Heart right ventricle (tissue), 16 donors: ENCODE results near the gene RYR3. TPM values are rescaled to one million over a fixed set of nuclear protein-coding genes. Genes with fewer than 3 reads are reported as not detected.

Experiments
- ATAC-seq, 8 donors: fragments of 200-7000 bp; cut with Tn5 transposase; one replicate each; pipeline ENCODE4 v1.9.1; 2020; ENCODE audit warnings: mild to moderate bottlenecking in 8 of 8, moderate library complexity in 8 of 8, moderate number of reproducible peaks in 1 of 8
- DNase-seq, 2 donors: peaks; one replicate each; pipeline ENCODE4 v3.0.0-alpha.2; 2020
- H3K27ac ChIP-seq, 10 donors: fragments of 200-600 bp; sonication (generic) in 2 of 10; one replicate each; pipeline versions ENCODE4 v1.5.0 to v1.8.0; 2020 to 2022; ENCODE audit warnings: mild to moderate bottlenecking in 3 of 10
- H3K27me3 ChIP-seq, 7 donors: fragments of 200-600 bp; one replicate each; pipeline ENCODE4 v1.8.0; 2021 to 2022; ENCODE audit warnings: mild to moderate bottlenecking in 2 of 7
- H3K36me3 ChIP-seq, 9 donors: fragments of 200-600 bp; sonication (generic) in 1 of 9; one replicate each; pipeline versions ENCODE4 v1.5.0 to v1.8.0; 2020 to 2022; ENCODE audit warnings: mild to moderate bottlenecking in 2 of 9
- H3K4me1 ChIP-seq, 9 donors: fragments of 200-600 bp; sonication (generic) in 1 of 9; one replicate each; pipeline versions ENCODE4 v1.5.0 to v1.8.0; 2020 to 2022; ENCODE audit warnings: mild to moderate bottlenecking in 4 of 9
- H3K4me3 ChIP-seq, 10 donors: fragments of 200-600 bp; sonication (generic) in 2 of 10; one replicate each; pipeline versions ENCODE4 v1.5.0 to v1.8.0; 2020 to 2022; ENCODE audit warnings: mild to moderate bottlenecking in 7 of 10, moderate library complexity in 2 of 10
- H3K9me3 ChIP-seq, 11 donors: fragments of 200-600 bp in 10 of 11; sonication (generic) in 2 of 11; one replicate each; pipeline versions ENCODE4 v1.5.0 to v1.8.0; 2013 to 2022; ENCODE audit warnings: mild to moderate bottlenecking in 2 of 11, control low read depth in 1 of 11, moderate library complexity in 1 of 11
- CTCF ChIP-seq, 9 donors: fragments of 200-600 bp; sonication (generic) in 2 of 9; IDR thresholded peaks; one replicate each; pipeline versions ENCODE4 v1.5.0 to v1.8.0; 2021 to 2022; ENCODE audit warnings: antibody characterized with exemption in 9 of 9, mild to moderate bottlenecking in 5 of 9, moderate library complexity in 1 of 9
- WGBS, 2 donors: extraction: QIAGEN DNeasy Blood & Tissue Kit; methylation state at CpG; one replicate each; pipeline ENCODE4 v1.1.7; 2013; ENCODE audit warnings: inconsistent platforms in 1 of 2; 5-methylcytosine and 5-hydroxymethylcytosine counted together
- intact Hi-C, 10 donors: fragments of 100-400 bp; cut with DNase I; formaldehyde crosslinking; loops; one replicate each; pipeline versions ENCODE4 v1.11.1 to v1.14.2; 2022
- polyA plus RNA-seq, 2 donors: library from polyadenylated mRNA; stranded (reverse); fragments of 200-250 nt; gene quantifications; one replicate each; pipeline ENCODE4 v1.2.3, GENCODE V29; 2013
- total RNA-seq, 10 donors: library from RNA; stranded (reverse); fragmentation: NEBNext Ultra II Directional in 3 of 10; extraction: Animal tissue kit (Norgen Biotek cat#: 25700) in 3 of 10; gene quantifications; one replicate each; pipeline versions ENCODE4 v1.2.1 to v1.2.4, GENCODE V29; 2021 to 2023
- donor health status: Arrhythmogenic right ventricular cardiomyopathy.
- donor health status: ischemic (EF 13 %, LVEDD 7.1; RV severe dilation, severe dysfunction).
- donor health status: healthy with polysubstance abuse.
- donor health status: DM: no; HTN: yes; CAD: no.
- donor health status: DM: no; HTN: no; CAD: no.
- donor health status: ischemic (EF 25% LVEDD 6.9; RV normal size, moderate dysfunction).
- donor health status: ischemic (EF 25% LVEDD 5.7; RV mildly dilated, moderate dysfunction).
- donor health status: healthy.
- donor health status: DM: yes; HTN: yes; CAD: no.
- donor health status: Ischemic cardiomyopathy.
- donor health status: ischemic (EF 35%, LVEDD 5.7; RV mildly dilated, moderate dysfunction).
- donor health status: nonischemic (EF 11% LVEDD 7.7; RV severe dilation, severe dysfunction).
- donor health status: DM: yes; HTN: yes; CAD: no.
- donor health status: PGD.
- donor health status: ischemic (EF 29% LVEDD 5.4; RV normal size, mild dysfunction).
- donor health status: nonischemic (EF 23%, LVEDD 6.1; RV moderate dilation, normal function).

Gene RYR3
- total and polyA plus RNA-seq, 12 donors = 0.02 to 1.00 (median 0.13) TPM; not detected in 2

GRCh38 chr15:33644304-33644703 is 333.5 kb downstream of the RYR3 start:
- H3K27ac ChIP-seq = no peak overlapping the region
- TF ChIP-seq CTCF (IDR thresholded peaks at IDR 0.05) = no peak
- 87 to 92% methylated on average over 9 of the region's 9 CpGs for WGBS, 2 donors

GRCh38 chr15:33646744-33647143 is 336.0 kb downstream of the RYR3 start:
- no peak for ATAC-seq
- Histone ChIP-seq H3K4me1 (no peaks in the 10 kb centered on the region), H3K9me3 (no peaks in the 10 kb centered on the region), H3K36me3 (no peaks in the 10 kb centered on the region), H3K27me3 (peaks cover 0 to 30% (median 9%) of the 10 kb centered on the region in 7 donors), H3K4me3 (no peak overlapping the region), H3K27ac (no peak overlapping the region)
- 22 to 34% methylated on average over 1 of the region's 1 CpG for WGBS, 2 donors
- no peak for DNase-seq
- no peak for TF ChIP-seq CTCF (IDR thresholded peaks at IDR 0.05)
- intact Hi-C loops = loop anchor here in 1 of 10 donors (10.0 kb wide), 1 partner anchor 48 kb away; no protein-coding TSS in a partner anchor

More at GRCh38 chr15:33644304-33644703, 333.5 kb downstream of the RYR3 start:
- Histone ChIP-seq H3K27me3 (peaks cover 0 to 28% (median 9%) of the 10 kb centered on the region in 7 donors), H3K36me3 (no peaks in the 10 kb centered on the region), H3K4me3 (no peak overlapping the region), H3K9me3 (no peaks in the 10 kb centered on the region), H3K4me1 (no peaks in the 10 kb centered on the region)
- DNase-seq = no peak
- ATAC-seq = no peak
- intact Hi-C loops = loop anchor here in 1 of 10 donors (10.0 kb wide), 1 partner anchor 50 kb away; no protein-coding TSS in a partner anchor

GRCh38 chr15:33649217-33649933 is 338.6 kb downstream of the RYR3 start:
- Histone ChIP-seq H3K4me1 (no peaks in the 10 kb centered on the region), H3K27me3 (peaks cover 0 to 25% (median 9%) of the 10 kb centered on the region in 7 donors), H3K9me3 (no peaks in the 10 kb centered on the region), H3K36me3 (no peaks in the 10 kb centered on the region), H3K27ac (no peak overlapping the region), H3K4me3 (no peak overlapping the region)
- WGBS, 2 donors = 84 to 90% methylated on average over 9 of the region's 9 CpGs
- ATAC-seq = no peak
- TF ChIP-seq CTCF (IDR thresholded peaks at IDR 0.05) = no peak
- DNase-seq = no peak
- intact Hi-C loops = loop anchor here in 1 of 10 donors (10.0 kb wide), 1 partner anchor 45 kb away; no protein-coding TSS in a partner anchor

- Histone ChIP-seq H3K4me3 (no peak overlapping the region), H3K36me3 (no peaks in the 10 kb centered on the region), H3K27ac (no peak overlapping the region), H3K4me1 (no peaks in the 10 kb centered on the region), H3K9me3 (no peaks in the 10 kb centered on the region), H3K27me3 (peaks cover 0 to 7% (median 0%) of the 10 kb centered on the region in 7 donors)
- TF ChIP-seq CTCF (IDR thresholded peaks at IDR 0.05) = no peak
- ATAC-seq (no peak), DNase-seq (no peak)
- intact Hi-C loops = loop anchor here in 1 of 10 donors (10.0 kb wide), 1 partner anchor 330 kb away; no protein-coding TSS in a partner anchor
- WGBS, 2 donors = 56 to 66% methylated on average over 3 of the region's 3 CpGs
These were observed 344.1 kb downstream of the RYR3 start for GRCh38 chr15:33654860-33655259.
